Choroid plexus epithelial cell (primary cell): Measurements from ENCODE around the gene SLC25A42.
"Not testable (repeated sequence)": the region's sequence is repeated elsewhere in the genome, so short reads cannot be mapped to it uniquely, and the experiment has no call there.

Experiments
- DNase-seq: peaks from one replicate; pipeline ENCODE4 v3.0.0-alpha.2; 2010; ENCODE audit warnings: low read depth
- H3K4me3 ChIP-seq: 2 replicates; pipeline ENCODE4 v1.5.1; 2011; ENCODE audit warnings: low read depth, mild to moderate bottlenecking, control low read depth, low read length, moderate library complexity
- TF ChIP-seq, protein P1 (sequence below): conservative IDR thresholded peaks from 2 replicates; pipeline ENCODE4 v1.5.1; 2011; ENCODE audit warnings: low read depth, mild to moderate bottlenecking, control low read depth, inconsistent platforms, low read length, moderate library complexity

The SLC25A42 gene, protein sequence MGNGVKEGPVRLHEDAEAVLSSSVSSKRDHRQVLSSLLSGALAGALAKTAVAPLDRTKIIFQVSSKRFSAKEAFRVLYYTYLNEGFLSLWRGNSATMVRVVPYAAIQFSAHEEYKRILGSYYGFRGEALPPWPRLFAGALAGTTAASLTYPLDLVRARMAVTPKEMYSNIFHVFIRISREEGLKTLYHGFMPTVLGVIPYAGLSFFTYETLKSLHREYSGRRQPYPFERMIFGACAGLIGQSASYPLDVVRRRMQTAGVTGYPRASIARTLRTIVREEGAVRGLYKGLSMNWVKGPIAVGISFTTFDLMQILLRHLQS

GRCh38 chr19:19063183-19064097 lies at the start of gene SLC25A42:
TSS of gene SLC25A42 (plus strand) at chr19:19063994. CDS start at chr19:19096125, 32,131 bp downstream.
- TF ChIP-seq, protein P1, sequence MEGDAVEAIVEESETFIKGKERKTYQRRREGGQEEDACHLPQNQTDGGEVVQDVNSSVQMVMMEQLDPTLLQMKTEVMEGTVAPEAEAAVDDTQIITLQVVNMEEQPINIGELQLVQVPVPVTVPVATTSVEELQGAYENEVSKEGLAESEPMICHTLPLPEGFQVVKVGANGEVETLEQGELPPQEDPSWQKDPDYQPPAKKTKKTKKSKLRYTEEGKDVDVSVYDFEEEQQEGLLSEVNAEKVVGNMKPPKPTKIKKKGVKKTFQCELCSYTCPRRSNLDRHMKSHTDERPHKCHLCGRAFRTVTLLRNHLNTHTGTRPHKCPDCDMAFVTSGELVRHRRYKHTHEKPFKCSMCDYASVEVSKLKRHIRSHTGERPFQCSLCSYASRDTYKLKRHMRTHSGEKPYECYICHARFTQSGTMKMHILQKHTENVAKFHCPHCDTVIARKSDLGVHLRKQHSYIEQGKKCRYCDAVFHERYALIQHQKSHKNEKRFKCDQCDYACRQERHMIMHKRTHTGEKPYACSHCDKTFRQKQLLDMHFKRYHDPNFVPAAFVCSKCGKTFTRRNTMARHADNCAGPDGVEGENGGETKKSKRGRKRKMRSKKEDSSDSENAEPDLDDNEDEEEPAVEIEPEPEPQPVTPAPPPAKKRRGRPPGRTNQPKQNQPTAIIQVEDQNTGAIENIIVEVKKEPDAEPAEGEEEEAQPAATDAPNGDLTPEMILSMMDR: no peak
- peak within 1 kb of the TSS; percentile 76 for H3K4me3 ChIP-seq
- DNase-seq: peak; percentile 100

DNA sequence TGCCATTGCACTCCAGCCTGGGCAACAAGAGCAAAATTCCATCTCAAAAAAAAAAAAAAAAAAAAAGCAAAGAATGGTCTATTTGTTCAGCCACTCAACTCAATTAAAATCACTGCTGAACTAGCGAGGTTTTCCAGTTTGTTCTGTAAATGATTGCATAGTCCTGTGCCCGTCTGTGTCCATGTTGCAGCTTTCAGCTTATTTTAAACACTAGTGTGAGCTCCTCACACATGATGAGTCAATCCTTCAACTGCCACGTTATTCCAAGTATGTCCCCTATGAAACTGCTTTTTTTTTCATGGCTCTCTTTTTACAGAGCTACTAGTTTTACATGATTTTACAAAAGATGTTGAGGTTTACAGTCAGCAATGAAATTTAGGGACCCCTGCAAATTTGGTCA lies 42.7 kb upstream of the SLC25A42 start:
- peak; percentile 75 for DNase-seq
- TF ChIP-seq, protein P1: no peak

GRCh38 chr19:19022380-19022961 lies 41.3 kb upstream of the SLC25A42 start:
- no peak overlapping the region for H3K4me3 ChIP-seq
- DNase-seq: peak; percentile 19
- TF ChIP-seq, protein P1: no peak

More for the DNA sequence above, 42.7 kb upstream of the SLC25A42 start:
- H3K4me3 ChIP-seq: no peak overlapping the region

DNA sequence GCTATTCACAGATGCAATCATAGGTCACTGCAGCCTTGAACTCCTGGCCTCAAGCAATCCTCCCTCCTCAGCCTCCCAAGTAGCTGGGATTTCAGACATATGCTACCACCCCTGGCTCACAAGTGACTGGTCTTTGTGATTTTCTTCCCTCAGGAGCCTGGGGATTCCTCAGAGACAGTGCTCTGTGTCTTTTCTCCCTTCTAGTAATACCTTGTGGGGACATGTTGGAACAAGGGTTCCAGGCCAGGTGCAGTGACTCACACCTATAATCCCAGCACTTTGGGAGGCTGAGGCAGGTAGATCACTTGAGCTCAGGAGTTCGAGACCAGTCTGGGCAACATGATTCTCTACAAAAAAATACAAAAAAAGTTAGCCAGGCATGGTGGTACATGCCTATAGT lies 40.4 kb upstream of the SLC25A42 start:
- not testable (repeated sequence) for DNase-seq, H3K4me3 ChIP-seq

DNA sequence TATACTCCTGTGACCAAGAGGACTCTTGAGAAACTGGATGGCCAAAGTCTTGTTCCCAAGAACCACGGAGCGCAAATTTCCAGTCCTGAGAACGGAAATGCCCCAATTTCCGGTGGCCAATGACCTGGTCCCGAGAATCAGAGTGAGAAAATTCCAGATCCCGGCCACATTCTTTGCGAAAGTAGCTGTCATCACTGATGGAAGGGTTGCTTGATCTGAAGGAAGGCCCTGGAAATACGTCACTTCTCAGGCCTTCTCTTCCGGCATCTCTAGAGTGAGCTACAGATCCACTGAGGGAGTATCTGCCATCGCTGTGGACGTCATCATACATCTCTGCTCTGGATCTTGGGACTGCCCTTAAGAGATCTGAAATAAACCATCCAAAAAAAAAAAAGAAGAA lies 37.9 kb upstream of the SLC25A42 start:
- DNase-seq: no peak
- TF ChIP-seq, protein P1: no peak
- H3K4me3 ChIP-seq: no peak overlapping the region

DNA sequence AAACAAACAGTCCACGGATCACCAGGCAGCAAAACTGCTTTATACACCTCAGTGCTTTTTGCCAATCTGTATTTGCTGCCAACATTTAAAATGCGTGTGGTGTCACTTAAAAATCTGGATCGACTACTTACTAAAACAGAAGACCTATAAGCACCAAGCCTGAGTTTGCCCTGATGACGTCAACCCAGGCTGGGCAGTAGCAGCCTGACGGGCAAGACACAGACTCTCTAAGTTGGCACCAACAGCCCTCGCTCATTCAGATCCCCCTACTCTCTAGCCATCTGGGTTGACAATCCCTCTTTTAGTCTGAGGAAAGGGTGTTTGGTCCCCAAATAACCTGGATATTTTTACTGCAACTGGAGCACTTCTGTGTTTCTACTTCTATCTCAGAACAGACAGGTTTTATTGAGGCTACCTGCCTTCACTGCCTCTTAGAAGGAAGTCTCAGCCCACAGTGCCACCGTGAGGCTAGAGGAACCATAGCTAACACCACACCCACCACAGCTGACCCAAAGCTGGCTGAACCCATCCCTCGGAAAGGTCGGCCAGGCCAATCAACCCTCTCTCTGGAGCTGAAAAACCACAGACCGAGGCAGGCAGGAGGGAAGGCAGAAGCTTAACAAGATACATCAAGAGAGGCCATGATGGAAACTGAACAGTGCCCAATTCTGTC lies 37.4 kb upstream of the SLC25A42 start:
- TF ChIP-seq, protein P1: peak; percentile 42
- peak; percentile 40 for DNase-seq
- no peak overlapping the region for H3K4me3 ChIP-seq

GRCh38 chr19:19027228-19027627 lies 36.6 kb upstream of the SLC25A42 start:
- H3K4me3 ChIP-seq: no peak overlapping the region
- TF ChIP-seq, protein P1: no peak
- DNase-seq: no peak
